ENCODE results near the gene OPRM1. TPM values are rescaled to one million over a fixed set of nuclear protein-coding genes. Genes with fewer than 3 reads are reported as not detected.

Gene OPRM1
- total and polyA plus RNA-seq, 9 donors, result not detected

DNA sequence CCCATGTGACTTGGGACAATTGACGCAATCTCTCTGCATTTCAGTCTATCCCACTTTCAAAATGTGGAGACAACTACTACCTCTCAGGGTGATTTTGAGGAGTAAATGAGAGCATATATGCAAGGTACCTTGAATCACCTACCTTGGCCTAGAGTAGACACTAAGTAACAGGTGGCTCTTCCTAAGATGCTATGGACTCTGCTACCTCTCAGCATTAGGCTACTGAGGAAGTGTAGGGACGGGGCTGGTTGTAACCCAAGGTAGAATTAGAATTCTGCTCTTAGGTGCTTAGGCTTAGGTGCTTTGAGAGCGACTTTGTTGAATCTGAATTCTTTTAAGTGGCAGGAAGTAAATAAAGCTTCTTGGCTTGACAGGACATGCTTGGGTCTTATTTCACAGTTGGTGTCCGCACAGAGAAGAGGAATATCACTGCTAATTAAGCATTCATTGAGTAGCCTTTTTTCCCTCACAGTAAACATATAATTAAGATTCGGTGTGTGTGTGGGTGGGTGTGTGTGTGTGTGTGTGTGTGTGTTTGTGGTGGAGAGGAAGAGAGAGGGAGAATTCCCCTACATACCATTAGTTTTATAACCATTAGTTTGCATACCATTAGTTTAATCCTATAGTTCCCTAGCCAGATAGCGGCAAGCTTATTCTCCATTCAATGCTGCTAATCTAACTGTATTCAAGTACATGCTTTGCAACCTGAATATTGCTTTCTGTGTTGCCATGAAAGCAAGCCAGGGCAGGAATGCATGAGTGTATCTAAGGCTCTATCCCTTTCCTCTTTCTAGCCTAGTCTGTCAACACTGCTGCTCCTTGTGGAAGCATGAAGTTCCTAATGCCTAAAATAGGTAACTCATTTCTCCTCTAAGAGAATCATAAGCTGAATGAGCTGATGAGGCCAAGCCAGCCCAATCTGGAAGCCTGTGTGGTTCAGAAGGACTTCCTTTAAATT is 205.0 kb downstream of the OPRM1 start:
- Histone ChIP-seq H3K36me3 (no peaks in the 10 kb centered on the region), H3K27me3 (no peaks in the 10 kb centered on the region), H3K27ac (no peak overlapping the region), H3K4me3 (no peak overlapping the region), H3K4me1 (ENCODE audit: insufficient read depth) (no peaks in the 10 kb centered on the region), H3K9me3 (no peaks in the 10 kb centered on the region)
- TF ChIP-seq POLR2A (IDR thresholded peaks at IDR 0.05) (no peak), EP300 (IDR thresholded peaks at IDR 0.05) (no peak)
- TF ChIP-seq, protein P1, sequence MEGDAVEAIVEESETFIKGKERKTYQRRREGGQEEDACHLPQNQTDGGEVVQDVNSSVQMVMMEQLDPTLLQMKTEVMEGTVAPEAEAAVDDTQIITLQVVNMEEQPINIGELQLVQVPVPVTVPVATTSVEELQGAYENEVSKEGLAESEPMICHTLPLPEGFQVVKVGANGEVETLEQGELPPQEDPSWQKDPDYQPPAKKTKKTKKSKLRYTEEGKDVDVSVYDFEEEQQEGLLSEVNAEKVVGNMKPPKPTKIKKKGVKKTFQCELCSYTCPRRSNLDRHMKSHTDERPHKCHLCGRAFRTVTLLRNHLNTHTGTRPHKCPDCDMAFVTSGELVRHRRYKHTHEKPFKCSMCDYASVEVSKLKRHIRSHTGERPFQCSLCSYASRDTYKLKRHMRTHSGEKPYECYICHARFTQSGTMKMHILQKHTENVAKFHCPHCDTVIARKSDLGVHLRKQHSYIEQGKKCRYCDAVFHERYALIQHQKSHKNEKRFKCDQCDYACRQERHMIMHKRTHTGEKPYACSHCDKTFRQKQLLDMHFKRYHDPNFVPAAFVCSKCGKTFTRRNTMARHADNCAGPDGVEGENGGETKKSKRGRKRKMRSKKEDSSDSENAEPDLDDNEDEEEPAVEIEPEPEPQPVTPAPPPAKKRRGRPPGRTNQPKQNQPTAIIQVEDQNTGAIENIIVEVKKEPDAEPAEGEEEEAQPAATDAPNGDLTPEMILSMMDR (IDR thresholded peaks at IDR 0.05), result no peak
- DNase-seq, result no peak
- WGBS, 3 donors, result 79 to 90% (median 85%) methylated on average over 6 of the region's 6 CpGs
- intact Hi-C loops (cut with DNase I), result no loop called here

DNA sequence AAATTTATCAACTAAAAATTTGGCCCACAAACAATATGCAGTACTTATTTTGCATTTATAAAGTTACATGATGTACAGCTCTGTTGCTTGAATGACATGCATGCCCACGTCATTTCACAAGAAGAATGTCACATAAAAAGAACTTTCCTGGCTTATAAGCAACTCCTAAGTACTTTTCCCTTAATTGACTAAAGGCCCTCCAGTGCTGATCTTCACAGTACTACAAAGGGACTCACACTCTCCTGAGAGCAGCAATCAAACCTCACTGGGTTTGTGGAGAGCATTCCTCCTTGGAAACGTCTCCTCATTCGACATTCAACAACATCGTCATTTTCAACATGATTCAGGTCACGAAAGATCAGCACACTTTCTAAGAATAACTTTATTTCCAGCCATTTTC is 206.5 kb downstream of the OPRM1 start:
- Histone ChIP-seq H3K4me1 (ENCODE audit: insufficient read depth) (no peaks in the 10 kb centered on the region), H3K9me3 (no peaks in the 10 kb centered on the region), H3K27ac (no peak overlapping the region), H3K4me3 (no peak overlapping the region), H3K36me3 (no peaks in the 10 kb centered on the region), H3K27me3 (no peaks in the 10 kb centered on the region)
- no peak for TF ChIP-seq EP300 (IDR thresholded peaks at IDR 0.05)
- no peak for TF ChIP-seq POLR2A (IDR thresholded peaks at IDR 0.05)
- TF ChIP-seq, protein P1 (IDR thresholded peaks at IDR 0.05), result no peak
- 65 to 81% (median 79%) methylated on average over 5 of the region's 5 CpGs for WGBS, 3 donors
- no peak for DNase-seq
- intact Hi-C loops (cut with DNase I), result no loop called here

DNA sequence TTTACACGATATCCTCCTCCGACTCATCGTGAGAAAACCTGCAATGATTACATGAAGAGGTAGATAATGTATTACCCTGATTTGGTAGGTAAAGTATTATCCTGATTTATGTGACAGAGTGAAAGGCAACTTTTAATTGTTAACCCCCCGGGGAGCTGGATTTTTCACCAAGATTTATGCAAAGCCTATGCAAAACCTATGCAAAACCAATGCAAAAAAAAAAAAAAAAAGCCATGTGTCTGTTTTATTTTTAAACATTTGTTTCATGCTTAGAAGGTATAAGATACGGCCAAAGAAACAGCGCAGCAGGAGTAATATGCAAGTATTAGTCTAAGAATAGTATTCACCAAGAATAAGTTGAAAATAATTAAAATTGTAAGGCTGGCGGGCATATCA is 207.7 kb downstream of the OPRM1 start:
- Histone ChIP-seq H3K4me3 (no peak overlapping the region), H3K36me3 (no peaks in the 10 kb centered on the region), H3K4me1 (ENCODE audit: insufficient read depth) (no peaks in the 10 kb centered on the region), H3K9me3 (no peaks in the 10 kb centered on the region), H3K27ac (no peak overlapping the region), H3K27me3 (no peaks in the 10 kb centered on the region)
- 82 to 91% (median 88%) methylated on average over 7 of the region's 7 CpGs for WGBS, 3 donors
- intact Hi-C loops (cut with DNase I), result no loop called here
- TF ChIP-seq EP300 (IDR thresholded peaks at IDR 0.05) (no peak), POLR2A (IDR thresholded peaks at IDR 0.05) (no peak)
- TF ChIP-seq, protein P1 (IDR thresholded peaks at IDR 0.05), result no peak
- no peak for DNase-seq

DNA sequence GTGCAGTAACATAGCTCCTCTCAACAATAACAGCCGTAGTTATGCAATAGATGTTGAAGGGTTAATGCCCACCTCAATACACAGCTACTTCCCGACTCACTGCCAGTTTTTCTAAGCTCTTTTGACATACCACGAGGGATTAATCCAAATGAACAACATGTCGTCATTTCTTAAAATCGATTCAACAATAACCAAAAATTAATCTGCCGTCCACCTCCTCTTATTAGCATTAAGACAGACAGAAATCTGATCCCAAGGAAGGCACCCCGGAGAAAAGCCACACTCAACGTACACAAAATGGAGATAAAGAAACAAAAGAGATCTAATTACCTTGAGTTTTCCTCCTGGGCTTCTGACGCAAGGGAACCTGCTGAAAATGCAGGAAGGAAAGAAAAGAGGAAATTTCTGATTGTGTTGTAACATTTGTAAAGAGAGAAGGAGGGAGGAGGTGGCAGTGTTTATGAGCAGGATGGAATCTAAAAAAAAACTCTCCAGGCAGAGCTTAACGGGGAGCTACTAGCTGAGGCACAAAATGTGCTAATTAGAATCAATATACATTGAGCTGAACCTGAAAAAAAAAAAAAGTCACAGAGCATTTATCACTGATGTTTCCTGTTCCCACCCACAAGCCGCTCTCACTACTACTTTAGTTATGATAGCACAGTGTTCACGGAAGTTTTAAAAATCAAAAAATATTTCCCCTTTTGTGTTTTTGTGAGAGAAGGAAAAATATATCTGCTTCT is 208.2 kb downstream of the OPRM1 start:
- no peaks in the 10 kb centered on the region for H3K27me3 ChIP-seq
- no peaks in the 10 kb centered on the region for H3K36me3 ChIP-seq
- WGBS, 3 donors, result 28 to 46% (median 39%) methylated on average over 12 of the region's 12 CpGs
- H3K4me3 ChIP-seq, result no peak overlapping the region
- DNase-seq, result no peak
- TF ChIP-seq, protein P1 (IDR thresholded peaks at IDR 0.05), result no peak
- TF ChIP-seq POLR2A (IDR thresholded peaks at IDR 0.05), result no peak
- no peak for TF ChIP-seq EP300 (IDR thresholded peaks at IDR 0.05)
- H3K27ac ChIP-seq, result no peak overlapping the region
- intact Hi-C loops (cut with DNase I), result no loop called here
- H3K9me3 ChIP-seq, result no peaks in the 10 kb centered on the region
- no peaks in the 10 kb centered on the region for H3K4me1 ChIP-seq (ENCODE audit: insufficient read depth)

All from ovary (tissue), 9 donors.